ENCODE measurements around the gene BAIAP2L1. TPM values are rescaled to one million over a fixed set of nuclear protein-coding genes. Genes with fewer than 3 reads are reported as not detected.

BAIAP2L1 gene
- total and polyA plus RNA-seq, 7 donors: 0.80 to 3.0 (median 1.2) TPM

DNA sequence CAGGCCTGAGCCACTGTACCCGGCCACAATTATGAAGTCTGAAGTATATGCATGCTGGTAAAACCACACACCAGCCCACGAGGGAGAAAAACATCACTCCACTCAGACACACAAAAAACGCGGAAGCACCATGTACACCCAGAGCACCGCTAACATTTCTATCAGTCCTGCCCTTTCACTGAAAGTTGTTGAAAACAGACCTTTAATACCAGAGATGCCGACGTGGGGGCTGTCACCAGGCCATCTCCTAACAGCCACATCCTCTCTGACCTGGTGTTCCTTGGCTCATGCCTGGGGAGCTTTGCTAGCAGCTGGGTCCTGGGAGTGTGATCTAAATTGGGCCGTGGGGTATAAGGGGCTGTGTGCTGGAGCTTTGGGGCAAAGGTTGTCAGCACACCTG lies 49.8 kb downstream of the BAIAP2L1 start:
- TF ChIP-seq, protein P1, sequence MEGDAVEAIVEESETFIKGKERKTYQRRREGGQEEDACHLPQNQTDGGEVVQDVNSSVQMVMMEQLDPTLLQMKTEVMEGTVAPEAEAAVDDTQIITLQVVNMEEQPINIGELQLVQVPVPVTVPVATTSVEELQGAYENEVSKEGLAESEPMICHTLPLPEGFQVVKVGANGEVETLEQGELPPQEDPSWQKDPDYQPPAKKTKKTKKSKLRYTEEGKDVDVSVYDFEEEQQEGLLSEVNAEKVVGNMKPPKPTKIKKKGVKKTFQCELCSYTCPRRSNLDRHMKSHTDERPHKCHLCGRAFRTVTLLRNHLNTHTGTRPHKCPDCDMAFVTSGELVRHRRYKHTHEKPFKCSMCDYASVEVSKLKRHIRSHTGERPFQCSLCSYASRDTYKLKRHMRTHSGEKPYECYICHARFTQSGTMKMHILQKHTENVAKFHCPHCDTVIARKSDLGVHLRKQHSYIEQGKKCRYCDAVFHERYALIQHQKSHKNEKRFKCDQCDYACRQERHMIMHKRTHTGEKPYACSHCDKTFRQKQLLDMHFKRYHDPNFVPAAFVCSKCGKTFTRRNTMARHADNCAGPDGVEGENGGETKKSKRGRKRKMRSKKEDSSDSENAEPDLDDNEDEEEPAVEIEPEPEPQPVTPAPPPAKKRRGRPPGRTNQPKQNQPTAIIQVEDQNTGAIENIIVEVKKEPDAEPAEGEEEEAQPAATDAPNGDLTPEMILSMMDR (IDR thresholded peaks at IDR 0.05): no peak
- 88 to 93% (median 90%) methylated on average over 8 of the region's 8 CpGs for WGBS, 3 donors
- intact Hi-C loops (cut with DNase I): no loop called here
- Histone ChIP-seq H3K9me3 (no peaks in the 10 kb centered on the region), H3K4me3 (no peak overlapping the region), H3K4me1 (no peaks in the 10 kb centered on the region), H3K27me3 (ENCODE audit: insufficient read depth in 3 of 3, low read length in 2 of 3) (no peaks in the 10 kb centered on the region), H3K36me3 (ENCODE audit: insufficient read depth in 1 of 2, low read depth in 1 of 2) (no peaks in the 10 kb centered on the region), H3K27ac (no peak overlapping the region)
- ATAC-seq: no peak
- no peak for DNase-seq

DNA sequence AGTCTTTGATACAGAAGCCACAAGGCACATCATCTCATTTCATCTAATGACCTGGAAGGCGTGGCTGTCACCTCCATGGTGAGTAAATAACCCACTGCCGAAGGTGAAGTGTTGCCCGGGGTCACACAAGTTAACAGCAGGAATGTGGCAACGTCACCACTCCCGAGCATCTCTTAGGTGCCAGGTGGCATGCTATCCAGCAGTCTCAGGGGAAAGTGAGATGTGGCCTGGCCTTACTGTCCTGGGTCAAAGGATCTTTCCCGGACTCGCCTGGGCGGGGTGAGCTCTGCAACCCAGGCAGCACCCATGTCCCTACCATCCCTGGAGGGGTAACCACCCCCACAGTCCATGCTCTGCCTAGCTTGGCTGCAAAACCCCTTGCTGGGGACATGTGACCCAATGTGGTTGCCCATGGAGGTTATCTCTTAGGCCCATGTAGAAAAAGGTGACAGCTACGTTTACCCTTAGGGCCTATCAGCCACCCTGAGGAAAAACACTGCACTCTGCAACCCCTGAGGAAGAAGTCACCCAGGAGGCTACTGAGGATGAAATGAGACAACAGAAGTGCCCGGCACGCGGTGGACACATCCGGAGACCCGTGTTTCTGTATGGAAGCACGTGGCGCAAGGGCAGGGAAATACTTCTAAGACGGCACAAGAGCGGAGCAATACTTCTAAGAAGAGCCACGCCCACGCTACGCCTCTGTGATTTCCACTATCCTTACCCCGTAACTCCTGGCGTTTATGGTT lies 52.0 kb downstream of the BAIAP2L1 start:
- H3K4me3 ChIP-seq: no peak overlapping the region
- H3K36me3 ChIP-seq (ENCODE audit: insufficient read depth in 1 of 2, low read depth in 1 of 2): no peaks in the 10 kb centered on the region
- intact Hi-C loops (cut with DNase I): no loop called here
- DNase-seq (no peak), ATAC-seq (no peak)
- H3K27ac ChIP-seq: no peak overlapping the region
- 87 to 90% (median 90%) methylated on average over 23 of the region's 23 CpGs for WGBS, 3 donors
- H3K4me1 ChIP-seq: no peaks in the 10 kb centered on the region
- H3K9me3 ChIP-seq: no peaks in the 10 kb centered on the region
- no peaks in the 10 kb centered on the region for H3K27me3 ChIP-seq (ENCODE audit: insufficient read depth in 3 of 3, low read length in 2 of 3)
- TF ChIP-seq, protein P1 (IDR thresholded peaks at IDR 0.05): no peak

DNA sequence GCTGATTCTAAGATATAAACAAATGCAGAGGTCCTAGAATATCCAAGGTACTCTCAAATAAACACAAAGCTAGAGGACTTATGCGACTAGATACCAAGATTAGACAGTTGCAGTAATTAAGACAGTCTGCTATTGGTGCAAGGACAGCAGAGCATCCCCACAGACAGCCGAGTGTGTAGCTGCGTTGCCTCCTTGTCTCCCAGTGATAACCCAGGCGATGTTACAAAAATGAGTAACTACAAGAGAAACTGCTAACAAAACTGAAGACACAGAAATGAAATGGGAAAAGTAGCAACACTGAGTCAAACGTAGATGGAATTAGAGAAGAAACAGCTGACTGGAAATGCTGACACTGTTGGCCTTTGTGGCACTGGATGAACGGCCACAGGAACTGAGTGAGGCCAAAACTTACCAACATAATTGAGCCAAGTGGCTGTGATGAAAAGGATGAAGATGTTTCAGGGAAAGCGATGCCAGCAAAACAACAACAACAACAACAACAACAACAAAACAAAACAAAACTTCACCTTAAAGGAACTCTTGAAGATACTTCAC lies 54.3 kb downstream of the BAIAP2L1 start:
- no peaks in the 10 kb centered on the region for H3K4me1 ChIP-seq
- no peaks in the 10 kb centered on the region for H3K9me3 ChIP-seq
- no peak overlapping the region for H3K27ac ChIP-seq
- no peaks in the 10 kb centered on the region for H3K36me3 ChIP-seq (ENCODE audit: insufficient read depth in 1 of 2, low read depth in 1 of 2)
- no peak for DNase-seq
- intact Hi-C loops (cut with DNase I): no loop called here
- no peaks in the 10 kb centered on the region for H3K27me3 ChIP-seq (ENCODE audit: insufficient read depth in 3 of 3, low read length in 2 of 3)
- TF ChIP-seq, protein P1 (IDR thresholded peaks at IDR 0.05): no peak
- ATAC-seq: no peak
- 55 to 67% (median 61%) methylated on average over 7 of the region's 7 CpGs for WGBS, 3 donors
- H3K4me3 ChIP-seq: no peak overlapping the region

DNA sequence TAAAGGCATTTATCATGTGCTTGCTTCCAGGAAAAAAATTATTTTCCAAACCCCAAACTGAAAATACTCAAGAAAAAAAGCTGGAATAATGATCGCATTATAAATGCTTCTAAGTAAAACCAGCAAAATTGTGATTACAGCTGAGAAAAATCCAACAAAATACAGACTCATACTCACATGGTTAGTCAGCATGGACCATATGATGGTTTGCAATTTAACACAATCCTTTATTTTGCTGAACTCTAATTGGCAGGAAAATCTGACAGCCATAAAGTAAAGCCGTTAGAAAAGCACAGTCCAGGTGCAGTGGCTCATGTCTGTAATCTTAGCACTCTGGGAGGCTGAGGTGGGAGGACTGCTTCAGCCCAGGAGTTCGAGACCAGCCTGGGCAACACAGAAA lies 59.8 kb downstream of the BAIAP2L1 start:
- intact Hi-C loops (cut with DNase I): no loop called here
- TF ChIP-seq, protein P1 (IDR thresholded peaks at IDR 0.05): no peak
- Histone ChIP-seq H3K27ac (no peak overlapping the region), H3K36me3 (ENCODE audit: insufficient read depth in 1 of 2, low read depth in 1 of 2) (no peaks in the 10 kb centered on the region), H3K9me3 (no peaks in the 10 kb centered on the region), H3K4me3 (no peak overlapping the region), H3K27me3 (ENCODE audit: insufficient read depth in 3 of 3, low read length in 2 of 3) (no peaks in the 10 kb centered on the region), H3K4me1 (no peaks in the 10 kb centered on the region)
- no peak for DNase-seq
- no peak for ATAC-seq
- WGBS, 3 donors: 62 to 73% (median 63%) methylated on average over 3 of the region's 3 CpGs

All from psoas muscle (tissue), 8 donors.